Measurements from ENCODE around the gene SSR4. TPM values are rescaled to one million over a fixed set of nuclear protein-coding genes. Genes with fewer than 3 reads are reported as not detected.

SSR4 gene
- total and polyA plus RNA-seq, 2 of the 13 experiments (the other 11 are each of a cell fraction or from before 2014, with no cell fraction given): 214 to 288 TPM

- no peak for TF ChIP-seq HMGXB4 (CRISPR knock-in tag; IDR thresholded peaks at IDR 0.05; ENCODE audit: borderline replicate concordance in 1 of 2, low read depth in 1 of 2)
- TF ChIP-seq, protein P1, sequence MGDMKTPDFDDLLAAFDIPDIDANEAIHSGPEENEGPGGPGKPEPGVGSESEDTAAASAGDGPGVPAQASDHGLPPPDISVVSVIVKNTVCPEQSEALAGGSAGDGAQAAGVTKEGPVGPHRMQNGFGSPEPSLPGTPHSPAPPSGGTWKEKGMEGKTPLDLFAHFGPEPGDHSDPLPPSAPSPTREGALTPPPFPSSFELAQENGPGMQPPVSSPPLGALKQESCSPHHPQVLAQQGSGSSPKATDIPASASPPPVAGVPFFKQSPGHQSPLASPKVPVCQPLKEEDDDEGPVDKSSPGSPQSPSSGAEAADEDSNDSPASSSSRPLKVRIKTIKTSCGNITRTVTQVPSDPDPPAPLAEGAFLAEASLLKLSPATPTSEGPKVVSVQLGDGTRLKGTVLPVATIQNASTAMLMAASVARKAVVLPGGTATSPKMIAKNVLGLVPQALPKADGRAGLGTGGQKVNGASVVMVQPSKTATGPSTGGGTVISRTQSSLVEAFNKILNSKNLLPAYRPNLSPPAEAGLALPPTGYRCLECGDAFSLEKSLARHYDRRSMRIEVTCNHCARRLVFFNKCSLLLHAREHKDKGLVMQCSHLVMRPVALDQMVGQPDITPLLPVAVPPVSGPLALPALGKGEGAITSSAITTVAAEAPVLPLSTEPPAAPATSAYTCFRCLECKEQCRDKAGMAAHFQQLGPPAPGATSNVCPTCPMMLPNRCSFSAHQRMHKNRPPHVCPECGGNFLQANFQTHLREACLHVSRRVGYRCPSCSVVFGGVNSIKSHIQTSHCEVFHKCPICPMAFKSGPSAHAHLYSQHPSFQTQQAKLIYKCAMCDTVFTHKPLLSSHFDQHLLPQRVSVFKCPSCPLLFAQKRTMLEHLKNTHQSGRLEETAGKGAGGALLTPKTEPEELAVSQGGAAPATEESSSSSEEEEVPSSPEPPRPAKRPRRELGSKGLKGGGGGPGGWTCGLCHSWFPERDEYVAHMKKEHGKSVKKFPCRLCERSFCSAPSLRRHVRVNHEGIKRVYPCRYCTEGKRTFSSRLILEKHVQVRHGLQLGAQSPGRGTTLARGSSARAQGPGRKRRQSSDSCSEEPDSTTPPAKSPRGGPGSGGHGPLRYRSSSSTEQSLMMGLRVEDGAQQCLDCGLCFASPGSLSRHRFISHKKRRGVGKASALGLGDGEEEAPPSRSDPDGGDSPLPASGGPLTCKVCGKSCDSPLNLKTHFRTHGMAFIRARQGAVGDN (CRISPR knock-in tag; IDR thresholded peaks at IDR 0.05): peak; percentile 1; the same call in 1 of the 2 replicates
- TF ChIP-seq TRAFD1 (CRISPR knock-in tag; IDR thresholded peaks at IDR 0.05; ENCODE audit: borderline replicate concordance): no peak
- TF ChIP-seq TCF12 (IDR thresholded peaks at IDR 0.05): no peak
- no peak for TF ChIP-seq TCF12 (CRISPR knock-in tag; IDR thresholded peaks at IDR 0.05)
- TF ChIP-seq ZBTB1 (CRISPR knock-in tag; IDR thresholded peaks at IDR 0.05; ENCODE audit: borderline replicate concordance): no peak
- TF ChIP-seq ZNF879 (CRISPR knock-in tag; IDR thresholded peaks at IDR 0.05): no peak
- peak; percentile 6; the same call in 1 of the 2 replicates for TF ChIP-seq ZNF773 (CRISPR knock-in tag; IDR thresholded peaks at IDR 0.05; ENCODE audit: borderline replicate concordance)
- no peak for TF ChIP-seq ZBTB40 (IDR thresholded peaks at IDR 0.05)
- 0 out of 2 replicates have a peak, but pooled peaks have one; percentile 7 for TF ChIP-seq ZBTB40 (CRISPR knock-in tag; IDR thresholded peaks at IDR 0.05)
These were observed 689 bp downstream of the SSR4 start (continued) for GRCh38 chrX:153794897-153795816.
